T-cell (primary cell): ENCODE results near the gene GSAP. TPM values are rescaled to one million over a fixed set of nuclear protein-coding genes. Genes with fewer than 3 reads are reported as not detected.
"Not testable (repeated sequence)": the region's sequence is repeated elsewhere in the genome, so short reads cannot be mapped to it uniquely, and the experiment has no call there.

ENCODE experiments used
- ATAC-seq, 4 experiments: fragments of 200-7000 bp in 3 of 4; fragments of 150-1000 bp in 1 of 4; cut with Tn5 transposase; replicated peaks in 1 of 4; 1 replicate in 3 of 4; 2 replicates in 1 of 4; pipeline ENCODE4 v1.10.0; 2021; ENCODE audit warnings: moderate library complexity in 3 of 4, mild to moderate bottlenecking in 2 of 4, moderate number of reproducible peaks in 1 of 4
- CTCF ChIA-PET, 2 donors: fragments of 300-600 bp; sonication (Branson Sonifier 250); formaldehyde crosslinking; loops; one replicate each; lab custom pipeline; 2022; ENCODE audit warnings: antibody characterized with exemption in 2 of 2; lab: Charles Lee
- POLR2A ChIA-PET, 2 donors: fragments of 300-600 bp; sonication (Branson Sonifier 250); formaldehyde crosslinking; loops; one replicate each; lab custom pipeline; 2022; ENCODE audit warnings: antibody characterized with exemption in 2 of 2; lab: Charles Lee
- DNase-seq, 35 experiments: peaks; one replicate each; pipeline versions ENCODE4 v3.0.0 to v3.0.0-alpha.2; 2013 to 2023
- H3K27ac ChIP-seq: one replicate; pipeline ENCODE4 v1.5.1; 2013; ENCODE audit warnings: low read length
- H3K27me3 ChIP-seq, 2 experiments: replicated peaks in 1 of 2; 1 replicate in 1 of 2; 2 replicates in 1 of 2; pipeline versions ENCODE4 v1.6.1 to v1.7.0; 2013; ENCODE audit warnings: low read length in 1 of 2, mixed read lengths in 1 of 2; ENCODE audit not compliant: control insufficient read depth in 2 of 2, insufficient read depth in 2 of 2; ENCODE audit errors: extremely low read depth in 1 of 2
- H3K36me3 ChIP-seq, 2 donors: 1 replicate in 1 of 2; 2 replicates in 1 of 2; pipeline versions ENCODE4 v1.6.1 to v1.7.0; 2013; ENCODE audit warnings: low read length in 1 of 2; ENCODE audit not compliant: control insufficient read depth in 2 of 2, insufficient read depth in 1 of 2; ENCODE audit errors: extremely low read depth in 1 of 2
- H3K4me1 ChIP-seq, 2 experiments: 1 replicate in 1 of 2; 2 replicates in 1 of 2; pipeline versions ENCODE4 v1.6.1 to v1.7.0; 2013; ENCODE audit warnings: low read length in 2 of 2, mixed read lengths in 1 of 2; ENCODE audit not compliant: insufficient read depth in 2 of 2, control insufficient read depth in 1 of 2; ENCODE audit errors: extremely low read depth in 1 of 2
- H3K4me3 ChIP-seq, 2 donors: 1 replicate in 1 of 2; 2 replicates in 1 of 2; pipeline versions ENCODE4 v1.5.1 to v1.7.0; 2013; ENCODE audit warnings: mild to moderate bottlenecking in 2 of 2, low read length in 1 of 2, moderate library complexity in 1 of 2; ENCODE audit not compliant: control insufficient read depth in 1 of 2; ENCODE audit errors: extremely low read depth in 1 of 2
- H3K9me3 ChIP-seq: 2 replicates; pipeline ENCODE4 v1.7.0; 2013
- H3K27ac Mint-ChIP-seq, 2 donors: one replicate each; pipeline ENCODE4 v1.8.0; 2020 to 2021; ENCODE audit warnings: mild to moderate bottlenecking in 2 of 2, mixed read lengths in 2 of 2
- H3K27me3 Mint-ChIP-seq, 2 donors: one replicate each; pipeline ENCODE4 v1.8.0; 2021 to 2022; ENCODE audit warnings: mixed read lengths in 2 of 2
- H3K36me3 Mint-ChIP-seq: one replicate; pipeline ENCODE4 v1.8.0; 2021; ENCODE audit warnings: mixed read lengths
- H3K4me1 Mint-ChIP-seq, 3 donors: one replicate each; pipeline ENCODE4 v1.8.0; 2020 to 2022; ENCODE audit warnings: mixed read lengths in 3 of 3, mild to moderate bottlenecking in 1 of 3
- H3K4me3 Mint-ChIP-seq, 3 donors: one replicate each; pipeline ENCODE4 v1.8.0; 2020 to 2022; ENCODE audit warnings: mild to moderate bottlenecking in 3 of 3, mixed read lengths in 3 of 3, moderate library complexity in 3 of 3
- H3K9me3 Mint-ChIP-seq, 3 donors: one replicate each; pipeline ENCODE4 v1.8.0; 2020 to 2022; ENCODE audit warnings: mixed read lengths in 3 of 3
- WGBS: methylation state at CpG from one replicate; pipeline ENCODE4 v1.1.5; 2013; ENCODE audit warnings: missing lambda C conversion rate; ENCODE audit not compliant: insufficient coverage; 5-methylcytosine and 5-hydroxymethylcytosine counted together
- total RNA-seq, 35 experiments: library from RNA in 6 of 35; stranded (reverse) in 6 of 35; fragments of 120-200 nt in 1 of 35; gene quantifications; one replicate each; pipeline versions ENCODE4 v1.2.1 to v1.2.4 and lab custom pipeline; 2013 to 2026

The GSAP gene
- total RNA-seq, 5 donors from 2014 or later (not counting 1 experiment from before 2014, with no cell fraction given) = 17.7 to 40.0 (median 25.7) TPM

- Mint-ChIP-seq H3K4me3 (no peak overlapping the region), H3K27me3 (no peaks in the 10 kb centered on the region), H3K9me3 (peaks cover 0 to 11% (median 1%) of the 10 kb centered on the region in 3 donors), H3K36me3 (peaks cover 68% of the 10 kb centered on the region), H3K27ac (no peak overlapping the region), H3K4me1 (no peaks in the 10 kb centered on the region)
- Histone ChIP-seq H3K27ac (no peak overlapping the region), H3K4me1 (no peaks in the 10 kb centered on the region), H3K27me3 (no peaks in the 10 kb centered on the region), H3K9me3 (no peaks in the 10 kb centered on the region), H3K4me3 (no peak overlapping the region), H3K36me3 (peaks cover 2% of the 10 kb centered on the region in 2 donors)
- CTCF ChIA-PET = interaction anchor here in 1 of 2 donors (0.7 kb wide), 1 partner anchor 367 kb away, joined by 3 read pairs; no protein-coding TSS in a partner anchor
- POLR2A ChIA-PET = no interaction called here
- ATAC-seq (no peak), DNase-seq (no peak)
- no CpG with 5 or more reads among the region's 2 CpGs for WGBS
Measured at GRCh38 chr7:77284616-77285015, 131.5 kb downstream of the GSAP start.

GRCh38 chr7:77284005-77284404 lies 132.1 kb downstream of the GSAP start:
- no peaks in the 10 kb centered on the region for H3K9me3 ChIP-seq
- H3K4me3 ChIP-seq = no peak overlapping the region
- H3K36me3 ChIP-seq = peaks cover 2% of the 10 kb centered on the region in 2 donors
- CTCF ChIA-PET = no interaction called here
- H3K27me3 ChIP-seq = no peaks in the 10 kb centered on the region
- Mint-ChIP-seq H3K4me1 (no peaks in the 10 kb centered on the region), H3K27ac (no peak overlapping the region), H3K4me3 (no peak overlapping the region), H3K36me3 (peaks cover 62% of the 10 kb centered on the region), H3K9me3 (peaks cover 0 to 7% (median 0%) of the 10 kb centered on the region in 3 donors), H3K27me3 (no peaks in the 10 kb centered on the region)
- POLR2A ChIA-PET = no interaction called here
- ATAC-seq (no peak), DNase-seq (no peak)
- no peaks in the 10 kb centered on the region for H3K4me1 ChIP-seq
- 67% methylated on average over 1 of the region's 4 CpGs for WGBS
- no peak overlapping the region for H3K27ac ChIP-seq

GRCh38 chr7:77282897-77283296 lies 133.3 kb downstream of the GSAP start:
- Histone ChIP-seq H3K4me1 (no peaks in the 10 kb centered on the region), H3K36me3 (peaks cover under 1 to 2% of the 10 kb centered on the region in 2 donors), H3K9me3 (no peaks in the 10 kb centered on the region), H3K27ac (no peak overlapping the region), H3K4me3 (no peak overlapping the region), H3K27me3 (no peaks in the 10 kb centered on the region)
- Mint-ChIP-seq H3K9me3 (peaks cover 0 to 7% (median 0%) of the 10 kb centered on the region in 3 donors), H3K27ac (no peak overlapping the region), H3K4me1 (no peaks in the 10 kb centered on the region), H3K4me3 (no peak overlapping the region), H3K27me3 (no peaks in the 10 kb centered on the region), H3K36me3 (peaks cover 58% of the 10 kb centered on the region)
- ChIA-PET CTCF (no interaction called here), POLR2A (no interaction called here)
- DNase-seq = no peak
- WGBS = no CpG with 5 or more reads among the region's 1 CpG
- ATAC-seq = no peak

- no peak for DNase-seq
- no peaks in the 10 kb centered on the region for H3K27me3 ChIP-seq
- no CpG with 5 or more reads among the region's 3 CpGs for WGBS
- Mint-ChIP-seq H3K4me1 (no peaks in the 10 kb centered on the region), H3K27ac (no peak overlapping the region), H3K27me3 (no peaks in the 10 kb centered on the region), H3K36me3 (peaks cover 49% of the 10 kb centered on the region), H3K4me3 (no peak overlapping the region), H3K9me3 (peaks cover 0 to 7% (median 0%) of the 10 kb centered on the region in 3 donors)
- H3K9me3 ChIP-seq = no peaks in the 10 kb centered on the region
- CTCF ChIA-PET = no interaction called here
- peaks cover 0 to 2% of the 10 kb centered on the region in 2 donors for H3K36me3 ChIP-seq
- no peak overlapping the region for H3K4me3 ChIP-seq
- no peak for ATAC-seq
- no peak overlapping the region for H3K27ac ChIP-seq
- POLR2A ChIA-PET = no interaction called here
- H3K4me1 ChIP-seq = no peaks in the 10 kb centered on the region
Measured at GRCh38 chr7:77281780-77282478, 134.2 kb downstream of the GSAP start.

GRCh38 chr7:77276120-77276519 lies 140.0 kb downstream of the GSAP start:
- no peaks in the 10 kb centered on the region for H3K27me3 Mint-ChIP-seq
- no peak overlapping the region for H3K27ac Mint-ChIP-seq
- H3K36me3 Mint-ChIP-seq = peaks cover 37% of the 10 kb centered on the region
- ATAC-seq (peak in 1 of 4 experiments; percentile 40), DNase-seq (peak in 1 of 35 experiments; percentile 6)
- H3K9me3 Mint-ChIP-seq = no peaks in the 10 kb centered on the region
- peaks cover 11 to 13% (median 11%) of the 10 kb centered on the region in 3 donors for H3K4me1 Mint-ChIP-seq
- ChIA-PET CTCF (no interaction called here), POLR2A (no interaction called here)
- no peak overlapping the region for H3K27ac ChIP-seq
- H3K9me3 ChIP-seq = no peaks in the 10 kb centered on the region
- H3K27me3 ChIP-seq = no peaks in the 10 kb centered on the region
- peaks cover 0 to 3% of the 10 kb centered on the region in 2 donors for H3K36me3 ChIP-seq
- H3K4me3 ChIP-seq = no peak overlapping the region
- H3K4me3 Mint-ChIP-seq = no peak overlapping the region
- H3K4me1 ChIP-seq = peaks cover 0 to 4% of the 10 kb centered on the region in 2 experiments
- WGBS = no CpG with 5 or more reads among the region's 4 CpGs

GRCh38 chr7:77275663-77276062 lies 140.5 kb downstream of the GSAP start:
- POLR2A ChIA-PET, H3K27me3 Mint-ChIP-seq, H3K9me3 ChIP-seq, H3K4me1 ChIP-seq, ATAC-seq, H3K4me3 ChIP-seq, H3K4me3 Mint-ChIP-seq, H3K27ac ChIP-seq, H3K9me3 Mint-ChIP-seq, H3K36me3 ChIP-seq, DNase-seq, H3K27ac Mint-ChIP-seq, CTCF ChIA-PET, H3K27me3 ChIP-seq: not testable (repeated sequence)
- H3K4me1 Mint-ChIP-seq = peaks cover 11 to 13% (median 11%) of the 10 kb centered on the region in 3 donors
- WGBS = 100% methylated on average over 1 of the region's 2 CpGs
- H3K36me3 Mint-ChIP-seq = peaks cover 37% of the 10 kb centered on the region
